Measurements from ENCODE around the gene NT5DC2.

Gene NT5DC2

DNA sequence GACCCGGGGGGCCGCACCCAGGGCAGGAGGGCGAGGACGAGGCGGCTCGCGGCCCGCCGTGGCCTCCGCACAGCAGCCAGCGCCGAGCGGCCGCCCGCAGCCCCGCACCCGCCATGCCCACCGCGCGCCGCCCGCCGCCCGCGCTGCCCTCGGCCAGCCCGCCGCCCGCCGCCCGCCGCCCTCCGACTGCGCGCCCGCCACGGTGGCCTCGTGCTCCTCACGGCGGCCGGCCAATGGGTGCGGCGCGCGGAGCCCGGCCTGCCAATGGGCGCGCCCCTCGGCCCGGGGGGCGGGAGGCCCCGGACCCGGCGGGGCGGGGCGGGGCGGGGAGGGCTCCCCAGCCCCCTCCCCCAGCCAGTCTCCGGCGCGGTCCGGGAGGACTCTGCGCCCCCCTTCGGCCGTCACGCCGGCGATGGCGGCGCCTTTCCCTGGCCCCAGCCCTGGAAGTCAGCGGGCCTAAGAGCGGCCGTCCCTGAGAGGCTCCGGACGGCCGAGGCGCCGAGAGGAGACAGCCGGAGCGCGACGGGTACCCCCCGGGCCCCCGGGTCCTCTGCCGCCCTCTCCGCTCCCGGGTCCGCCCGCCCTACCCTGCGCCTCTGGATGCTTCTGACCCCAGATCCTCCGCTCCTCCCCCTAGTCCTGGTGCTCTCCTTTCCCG, at the start of gene NT5DC2:
Gene NT5DC2, minus strand, starts transcription at position 235 of the 658 bp plus-strand sequence. Its CDS starts 120 bp downstream, at position 115.
- FAIRE-seq = no peak

DNA sequence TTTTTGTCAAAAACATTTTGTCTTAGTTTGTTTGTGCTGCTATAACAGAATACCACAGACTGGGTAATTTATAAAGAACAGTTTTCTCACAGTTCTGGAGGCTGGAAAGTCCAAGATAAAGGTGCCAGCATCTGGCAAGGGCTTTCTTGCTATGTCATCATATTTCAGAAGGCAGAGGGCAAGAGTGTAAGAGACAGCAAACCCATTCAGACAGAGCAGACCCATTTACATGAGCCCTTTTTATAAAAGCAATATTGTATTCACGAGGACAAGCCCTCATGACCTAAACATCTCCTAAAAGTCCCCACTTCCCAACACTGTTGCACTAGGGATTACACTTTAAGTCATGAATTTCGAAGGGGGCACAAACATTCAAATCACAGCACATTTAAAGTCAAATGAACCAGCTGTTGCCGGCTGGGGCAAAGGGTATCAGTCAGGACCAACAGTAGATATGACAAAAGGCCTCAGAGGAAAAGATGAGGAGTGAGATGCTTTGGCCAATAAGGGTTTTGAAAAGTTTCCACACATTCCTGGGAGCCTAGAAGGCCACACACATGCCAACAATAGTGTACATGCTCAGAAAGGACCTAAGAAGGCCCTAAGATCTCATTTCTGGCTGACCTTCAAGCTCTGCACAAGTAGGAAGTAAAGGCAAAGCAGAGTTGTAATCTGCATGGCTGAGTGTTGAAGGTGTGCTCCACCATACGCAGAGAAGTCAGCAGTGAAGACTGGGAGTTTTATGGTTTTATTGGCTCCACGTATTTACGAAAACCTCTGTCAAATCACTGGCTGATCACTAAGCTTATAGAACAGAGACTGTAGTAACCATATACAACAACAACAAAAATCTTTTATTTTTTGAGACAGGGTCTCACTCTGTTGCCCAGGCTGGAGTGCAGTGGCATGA, 40.7 kb upstream of the NT5DC2 start:
- no peak for FAIRE-seq

DNA sequence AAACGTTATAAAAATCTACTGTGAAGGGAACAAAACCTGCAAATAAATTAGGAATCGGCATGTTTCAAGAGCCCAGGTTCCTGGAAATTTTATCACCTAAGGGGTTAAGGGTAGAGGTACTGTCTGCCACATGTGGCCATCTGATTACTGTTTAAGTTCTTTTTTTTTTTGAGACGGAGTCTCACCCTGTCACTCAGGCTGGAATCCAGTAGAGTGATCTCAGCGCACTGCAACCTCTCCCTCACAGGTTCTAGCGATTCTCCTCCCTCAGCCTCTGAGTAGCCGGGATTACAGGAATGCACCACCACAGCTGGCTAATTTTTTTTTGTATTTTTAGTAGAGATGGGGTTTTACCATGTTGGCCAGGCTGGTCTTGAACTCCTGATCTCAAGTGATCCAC, 38.6 kb upstream of the NT5DC2 start:
- FAIRE-seq = no peak

DNA sequence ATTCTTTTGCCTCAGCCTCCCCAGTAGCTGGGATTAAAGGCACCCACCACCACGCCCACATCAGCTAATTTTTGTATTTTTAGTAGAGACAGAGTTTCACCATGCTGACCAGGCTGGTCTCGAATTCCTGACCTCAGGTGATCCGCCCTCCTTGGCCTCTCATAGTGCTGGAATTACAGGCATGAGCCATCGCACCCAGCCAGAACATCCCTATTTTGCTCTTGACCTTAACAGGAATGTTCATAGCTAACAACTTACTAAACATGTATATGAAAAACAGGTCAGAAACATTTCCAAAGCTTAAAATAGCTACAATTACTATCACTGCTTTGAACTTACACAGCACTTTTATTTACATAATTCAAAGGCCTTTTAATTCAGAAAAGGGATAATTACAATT, 36.4 kb upstream of the NT5DC2 start:
- no peak for FAIRE-seq

DNA sequence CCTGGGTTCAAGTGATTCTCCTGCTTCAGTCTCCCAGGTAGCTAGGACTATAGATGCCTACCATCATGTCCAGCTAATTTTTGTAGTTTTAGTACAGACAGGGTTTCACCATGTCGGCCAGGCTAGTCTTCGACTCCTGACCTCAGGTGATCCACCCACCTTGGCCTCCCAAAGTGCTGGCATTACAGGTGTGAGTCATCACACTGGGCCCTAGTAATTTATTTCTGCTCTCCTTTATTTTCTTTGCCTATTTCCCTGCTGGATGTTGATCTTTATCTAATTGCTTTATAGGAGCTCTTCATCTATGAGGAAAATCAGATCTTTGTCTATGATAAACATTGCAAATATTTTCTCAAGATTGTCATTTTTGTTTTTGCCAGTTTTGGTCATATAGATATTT, 34.4 kb upstream of the NT5DC2 start:
- FAIRE-seq = no peak

DNA sequence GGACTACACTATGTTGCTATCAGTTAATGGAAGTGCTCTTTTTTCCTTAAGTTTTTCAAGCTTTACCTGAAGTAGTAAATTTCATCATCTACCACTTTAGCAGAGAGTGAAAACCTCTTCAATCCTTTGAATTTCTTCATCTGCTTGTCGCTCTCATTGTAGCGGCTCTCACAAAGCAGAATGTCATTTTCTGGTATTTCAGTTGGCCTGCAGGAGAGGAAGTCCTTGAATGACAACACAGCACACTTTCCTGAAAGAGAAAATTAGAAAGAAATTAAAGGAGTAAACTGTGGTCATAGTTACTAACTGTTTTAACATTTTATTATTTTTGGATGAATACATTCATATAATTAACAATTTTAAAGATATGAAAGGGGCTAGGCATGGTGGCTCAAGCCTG, 30.3 kb upstream of the NT5DC2 start:
- no peak for FAIRE-seq

DNA sequence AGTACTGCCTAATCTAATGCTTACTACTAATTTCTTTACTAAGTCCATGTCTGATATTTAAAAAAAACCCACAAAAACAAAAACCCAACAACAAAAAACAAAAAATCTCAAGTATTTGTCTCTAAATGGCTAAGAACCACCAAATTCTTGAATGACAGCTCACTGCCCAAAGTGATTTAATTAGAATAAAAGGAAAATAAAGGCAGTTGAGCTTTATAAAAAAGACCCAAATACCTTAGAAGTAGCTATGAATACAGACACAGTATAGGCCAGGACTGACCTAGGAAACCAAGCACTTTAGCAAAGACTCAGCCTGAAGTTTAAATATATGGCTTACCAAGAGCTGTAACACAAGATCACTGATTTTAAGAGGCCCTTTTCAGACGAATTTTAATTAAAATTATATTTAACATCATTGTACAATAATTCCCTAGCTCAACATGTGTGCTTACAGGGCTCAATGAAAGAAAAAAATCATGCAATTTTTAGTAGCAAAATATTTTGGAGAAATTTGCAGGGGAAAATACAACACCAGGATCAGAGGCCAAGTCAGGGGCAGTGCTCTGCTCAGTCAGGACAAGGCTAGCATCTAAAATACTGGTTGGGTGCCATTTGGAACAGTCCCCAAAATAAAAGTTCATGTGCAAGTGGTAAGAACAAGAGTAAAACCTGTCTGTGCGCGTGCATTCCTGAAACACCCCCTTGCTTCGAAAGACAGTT, 27.5 kb upstream of the NT5DC2 start:
- no peak for FAIRE-seq

DNA sequence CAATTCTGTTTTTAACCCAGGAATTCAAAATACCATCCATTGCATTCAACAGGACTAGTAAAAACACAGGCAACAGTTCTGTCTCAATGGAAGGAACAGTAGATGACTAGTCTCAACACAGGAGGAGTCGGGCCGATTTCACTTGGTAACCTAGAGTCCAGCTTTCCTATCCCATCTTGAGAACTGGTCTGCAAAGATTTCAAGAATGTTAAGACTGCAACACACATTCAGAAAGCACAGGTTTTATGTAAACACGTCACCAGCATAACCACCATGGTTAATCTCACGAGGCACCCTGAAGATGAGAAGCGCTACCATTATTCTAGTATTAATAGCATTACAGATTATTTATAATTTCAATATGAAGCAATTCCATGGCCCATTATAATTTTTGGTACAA, 24.8 kb upstream of the NT5DC2 start:
- no peak for FAIRE-seq

DNA sequence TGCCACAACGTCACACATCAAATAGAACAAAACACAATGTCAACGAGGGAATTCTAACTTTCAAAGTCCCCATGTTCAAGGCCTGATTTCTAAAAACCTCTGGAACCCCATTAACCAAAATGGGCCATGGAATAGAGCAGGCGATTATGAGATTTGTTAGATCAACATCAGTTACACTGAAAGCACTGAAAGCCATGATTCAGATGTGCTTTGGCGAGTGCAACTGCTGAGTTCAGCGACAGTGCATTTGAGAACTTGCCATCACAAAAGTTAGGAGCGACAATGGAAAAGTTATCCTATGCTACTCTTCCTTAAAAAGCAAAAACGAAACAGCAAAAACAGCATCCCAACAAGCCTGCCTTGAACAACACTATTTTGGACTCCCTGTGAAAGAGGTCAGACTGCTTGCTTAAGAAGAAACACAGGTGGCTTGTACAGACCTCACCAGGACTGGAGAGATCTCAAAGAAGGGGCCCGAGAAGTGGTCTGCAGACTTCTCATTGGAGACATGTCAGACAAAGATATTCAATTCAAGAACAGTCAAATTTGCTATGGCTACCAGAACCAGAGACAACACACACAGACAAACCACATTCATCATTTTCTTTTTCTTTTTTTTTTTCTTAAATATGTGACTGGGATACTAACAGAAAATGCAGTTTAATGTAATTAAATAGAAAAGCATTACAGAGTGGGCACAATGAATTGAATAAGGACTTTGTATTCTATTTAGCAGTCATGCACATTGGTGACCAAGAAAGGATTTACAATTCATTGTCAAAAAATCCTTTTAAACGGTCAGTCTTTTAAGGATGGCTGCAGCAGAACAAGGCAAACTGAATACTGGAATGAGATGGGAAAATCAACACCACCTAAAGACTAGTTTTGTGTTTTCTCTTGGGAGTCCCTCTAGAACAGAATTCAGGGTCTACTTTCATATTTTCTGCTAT, 23.6 kb upstream of the NT5DC2 start:
- no peak for FAIRE-seq

DNA sequence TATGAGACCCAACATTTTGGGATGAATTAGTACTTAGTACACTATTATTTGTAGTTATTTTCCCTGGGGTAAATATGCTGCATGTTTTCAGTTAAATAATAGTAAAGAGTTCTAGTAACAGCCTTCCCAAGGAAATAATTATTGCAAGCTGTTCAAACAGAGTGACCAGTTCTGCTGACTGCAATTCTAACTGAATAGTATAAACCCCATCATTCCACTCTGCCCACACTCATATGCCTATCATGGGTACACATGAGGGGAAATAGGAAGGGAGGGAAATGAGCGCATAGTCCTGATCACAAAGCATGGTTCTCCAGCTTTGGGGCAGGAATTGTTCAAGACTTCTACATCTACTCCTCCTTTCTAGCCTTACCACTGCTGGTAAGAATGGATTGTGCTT, 21.4 kb upstream of the NT5DC2 start:
- FAIRE-seq = no peak

DNA sequence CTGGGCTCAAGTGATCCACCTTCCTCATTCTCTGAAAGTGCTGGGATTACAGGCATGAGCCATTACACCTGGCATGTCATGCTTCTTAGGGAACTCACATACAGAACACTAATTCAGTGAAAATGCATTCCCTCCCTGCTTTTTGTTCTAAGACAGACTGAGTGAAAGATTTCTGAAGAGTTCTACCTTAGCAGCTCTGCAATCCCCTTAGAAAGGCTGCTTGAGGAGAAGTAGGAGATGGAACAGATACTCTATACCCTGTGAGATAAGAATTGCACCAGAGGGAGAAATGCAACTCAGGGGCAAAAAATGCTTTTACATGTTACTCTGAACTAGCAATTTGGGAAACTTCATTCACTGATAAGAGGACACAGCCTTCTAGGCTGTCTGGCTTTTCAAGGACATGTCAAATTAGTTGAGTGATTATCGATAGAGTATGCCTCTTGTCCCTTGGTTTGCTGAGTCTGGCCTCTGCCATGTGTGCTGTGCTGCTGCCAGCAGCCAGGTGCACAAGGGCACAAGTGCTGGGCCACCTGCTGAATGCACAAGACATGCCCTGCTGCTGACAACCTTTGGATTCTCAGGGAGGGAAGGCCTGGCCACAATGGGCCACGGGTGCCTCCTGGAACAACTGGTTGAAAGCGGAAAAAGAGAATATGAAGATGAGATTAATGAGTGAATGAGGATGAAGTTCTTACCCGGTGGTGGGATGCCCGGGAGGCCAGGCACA, 20.5 kb upstream of the NT5DC2 start:
- no peak for FAIRE-seq

DNA sequence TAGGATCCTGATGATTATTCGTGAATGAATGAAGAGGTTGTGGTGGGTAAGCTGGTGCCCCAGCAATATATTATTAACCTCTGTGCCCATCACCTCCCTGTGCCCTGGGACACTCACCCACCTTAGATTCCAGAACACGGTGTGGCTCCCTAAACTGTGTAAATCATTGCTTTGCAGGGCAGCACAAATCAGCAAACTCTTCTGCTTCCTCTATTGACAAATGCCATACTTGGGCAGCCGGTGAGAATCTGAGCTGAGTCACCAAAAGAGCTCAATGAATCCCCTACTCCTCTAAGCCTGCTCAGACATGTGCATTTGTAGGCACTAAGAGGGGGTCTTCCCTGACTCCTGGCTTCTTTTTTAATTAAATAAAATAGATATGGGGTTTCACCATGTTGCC, 18.4 kb upstream of the NT5DC2 start:
- FAIRE-seq = no peak

DNA sequence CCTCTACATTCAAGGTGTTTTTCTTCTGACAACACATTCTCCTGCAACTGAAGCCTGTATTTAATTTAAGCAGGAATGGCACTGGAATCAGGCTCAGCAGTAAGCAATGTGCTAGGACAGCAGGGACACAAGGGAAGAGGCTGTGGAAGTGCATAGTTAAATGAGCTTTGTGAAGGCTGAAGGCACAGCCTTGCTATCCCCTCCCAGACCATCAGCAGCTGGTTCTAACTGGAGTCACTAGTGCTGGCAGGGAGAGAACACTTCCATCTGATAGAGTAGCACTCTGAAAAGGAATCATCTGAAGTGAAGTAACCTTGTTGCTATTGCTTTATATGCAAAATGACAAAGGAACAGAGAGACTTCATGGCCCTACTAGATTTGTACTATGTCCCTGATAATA, 17.5 kb upstream of the NT5DC2 start:
- no peak for FAIRE-seq

DNA sequence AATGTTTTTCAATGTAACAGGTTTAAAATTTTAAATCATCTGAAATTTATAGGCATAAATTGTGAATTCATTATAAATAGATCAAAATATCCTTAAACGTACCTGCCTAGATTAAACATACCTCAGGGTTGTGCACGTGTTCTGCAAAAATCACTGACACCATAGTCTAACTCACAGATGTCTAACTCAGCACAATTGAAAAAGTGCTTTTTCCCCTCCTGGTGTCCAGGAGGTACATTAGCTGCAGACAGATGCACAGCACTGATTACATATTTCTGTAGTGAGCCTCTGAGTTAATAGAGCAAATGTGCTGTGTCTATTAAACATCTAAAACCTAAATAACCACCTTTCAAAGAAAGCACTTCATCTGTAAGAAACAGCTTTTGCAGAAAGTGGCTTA, 13.5 kb upstream of the NT5DC2 start:
- FAIRE-seq = no peak

DNA sequence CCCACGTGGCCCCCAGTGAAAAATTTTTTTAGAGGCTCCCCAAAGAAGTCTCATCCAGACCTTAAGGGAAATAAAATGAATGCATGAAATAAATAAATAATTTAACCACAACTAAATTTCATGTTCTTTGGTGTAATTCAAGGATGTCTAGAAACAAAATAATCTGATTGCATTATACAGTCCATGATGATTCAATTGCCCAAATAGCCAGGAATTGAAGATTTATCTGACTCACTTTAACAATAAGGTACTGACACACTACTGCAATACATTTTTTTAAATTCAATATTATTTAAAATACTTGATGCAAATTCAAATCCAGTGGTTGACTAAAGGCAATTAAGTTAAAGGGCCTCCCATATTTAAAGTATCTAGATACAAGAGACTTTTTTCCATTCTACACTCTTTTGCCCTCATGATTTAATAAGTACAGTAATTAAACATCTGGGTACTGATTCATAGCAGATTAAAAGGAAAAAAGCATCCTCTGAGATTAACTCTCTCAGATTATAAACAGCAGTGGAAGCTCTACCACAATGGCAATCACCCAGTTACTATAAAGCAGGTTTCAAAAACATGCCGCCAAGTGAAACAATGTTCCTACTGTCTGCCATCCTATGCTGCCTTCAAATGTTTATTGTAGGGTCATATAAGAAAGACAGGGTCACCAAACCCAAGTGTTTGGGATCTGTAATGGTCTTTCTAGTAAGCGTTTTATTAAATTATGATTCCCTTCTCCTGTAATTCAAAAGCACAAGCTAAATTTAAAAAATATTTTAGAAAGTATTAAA, 12.6 kb upstream of the NT5DC2 start:
- peak; percentile 18 for FAIRE-seq

DNA sequence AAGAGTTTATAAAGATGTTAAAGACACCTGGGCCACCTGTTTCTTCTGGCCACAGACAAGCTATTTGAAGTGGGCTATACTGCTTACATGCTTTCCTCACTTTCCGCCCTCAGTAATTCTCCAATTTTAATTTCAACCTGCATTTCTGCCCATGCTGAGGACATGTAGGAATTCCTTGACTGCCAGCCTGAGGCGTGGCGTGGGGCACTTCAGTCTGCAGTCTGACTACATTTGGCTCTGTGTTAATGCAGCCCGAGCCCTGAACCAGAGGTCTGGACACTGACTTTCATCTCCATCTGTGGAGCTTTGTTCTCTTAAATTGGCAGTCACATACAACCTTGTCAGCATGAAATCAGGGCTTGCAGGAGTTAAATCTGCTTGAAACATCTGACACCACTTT, 11.3 kb upstream of the NT5DC2 start:
- FAIRE-seq = no peak

DNA sequence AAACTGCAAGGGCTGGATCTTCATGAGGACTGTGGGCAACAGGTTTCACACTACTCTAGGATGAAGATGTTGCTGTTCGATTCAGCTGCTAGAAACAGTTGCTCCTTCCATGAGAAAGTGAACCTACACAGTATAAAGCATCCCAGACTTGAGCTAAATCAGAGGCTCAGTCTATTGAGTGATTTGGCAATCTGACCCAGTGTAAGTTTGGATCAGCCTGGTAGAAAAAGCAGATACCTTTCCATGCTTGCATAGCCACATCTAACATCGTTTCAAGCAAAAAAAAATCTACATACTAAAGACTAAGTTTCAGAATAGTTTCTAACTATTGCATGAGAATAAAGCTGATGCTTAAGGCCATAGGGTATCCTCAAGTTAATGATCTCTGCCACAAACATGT, 7.4 kb upstream of the NT5DC2 start:
- no peak for FAIRE-seq

DNA sequence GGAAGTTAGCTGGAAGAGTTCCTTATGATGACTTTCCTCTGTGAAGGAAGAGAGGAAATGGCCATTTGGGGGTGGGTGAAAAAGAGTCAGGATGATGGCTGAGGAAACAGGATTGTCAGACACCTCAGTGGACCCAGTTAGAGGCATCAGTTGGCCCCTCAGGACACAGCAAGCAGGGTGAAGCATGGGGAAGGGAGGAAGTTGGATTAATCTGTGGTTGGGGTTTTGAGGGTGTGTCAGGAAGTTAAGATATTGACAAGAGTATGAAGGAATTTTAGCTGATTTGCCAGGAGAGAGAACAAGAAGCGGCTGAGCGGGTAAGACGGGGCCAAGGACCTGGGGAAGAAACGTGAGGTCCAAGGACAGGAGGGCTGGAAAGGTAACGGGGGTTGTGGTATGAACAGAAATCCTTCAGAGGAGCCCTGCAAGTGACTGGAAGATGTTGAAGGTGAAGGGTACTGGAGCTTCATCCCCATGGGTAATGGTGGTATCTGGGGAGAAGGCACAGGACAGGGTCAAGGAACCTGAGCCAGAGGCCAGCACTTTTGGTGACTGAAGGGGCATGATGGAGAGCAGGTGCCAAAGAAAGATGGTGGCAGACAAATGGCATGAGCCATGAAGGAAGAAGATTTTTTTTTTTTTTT, 5.5 kb upstream of the NT5DC2 start:
- no peak for FAIRE-seq

DNA sequence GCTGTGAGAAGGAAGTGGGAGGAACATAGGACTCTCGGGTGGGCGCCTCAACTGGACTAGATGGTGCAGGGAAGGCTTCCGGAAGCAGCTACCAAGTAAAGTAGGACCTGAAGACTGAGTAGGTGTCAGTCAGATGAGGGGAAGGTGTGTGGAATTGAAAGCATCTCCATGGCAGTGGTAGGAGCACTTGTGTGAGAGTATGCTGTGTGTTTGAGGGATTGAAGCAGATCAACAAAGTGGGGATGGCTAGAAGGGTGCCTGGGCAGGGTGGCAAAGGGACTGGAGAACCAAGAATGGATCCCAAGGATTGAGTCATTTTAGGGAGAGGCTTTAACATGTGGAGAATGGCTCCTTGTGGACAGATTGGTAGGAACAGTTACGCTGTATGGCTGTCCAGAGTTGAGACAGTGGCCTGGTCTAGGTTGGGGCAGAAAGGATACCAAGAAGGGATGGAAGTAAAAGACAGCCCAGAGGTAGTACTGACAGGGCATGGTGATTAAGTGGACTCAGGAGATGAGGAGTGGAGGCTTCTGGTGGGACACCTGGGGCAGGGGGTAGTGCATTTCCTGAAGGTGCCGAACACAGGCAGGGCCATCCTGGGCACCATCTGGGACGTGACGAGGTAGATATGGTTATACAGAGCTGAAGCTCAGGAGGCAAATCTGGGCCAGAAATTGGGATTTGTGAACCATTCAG, 4.2 kb upstream of the NT5DC2 start:
- no peak for FAIRE-seq

DNA sequence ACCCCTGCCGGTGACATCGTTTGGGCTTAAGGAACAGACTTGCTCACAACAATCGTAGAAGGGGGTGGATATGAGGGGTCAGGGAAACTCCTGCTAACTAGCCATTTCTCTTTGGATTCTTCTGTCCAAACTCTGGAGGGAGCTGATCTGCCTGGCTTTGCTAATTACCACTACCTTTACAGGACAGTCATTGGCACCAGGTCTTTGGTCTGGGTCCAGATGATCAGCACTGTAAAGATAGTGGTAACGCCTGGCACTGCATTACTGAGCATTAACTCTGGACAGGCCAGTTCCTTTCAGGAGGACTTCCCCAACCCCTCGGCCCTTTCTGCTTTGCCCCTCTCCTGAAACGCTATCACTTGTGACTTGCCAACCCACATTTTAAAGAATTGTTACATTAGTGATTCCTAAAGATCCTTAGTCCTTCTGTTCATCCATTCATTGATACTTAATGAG, 3.5 kb upstream of the NT5DC2 start:
- no peak for FAIRE-seq

All from colon (tissue), 2 donors.